HG02943 (cell line): Measurements from ENCODE around the gene FLRT1.

ENCODE experiments used
- ATAC-seq: cut with Tn5 transposase; IDR thresholded peaks from one replicate; pipeline ENCODE4 v1.9.1; 2021; ENCODE audit warnings: mild to moderate bottlenecking, low read depth, moderate library complexity; ENCODE audit not compliant: unreplicated experiment

FLRT1 gene

DNA sequence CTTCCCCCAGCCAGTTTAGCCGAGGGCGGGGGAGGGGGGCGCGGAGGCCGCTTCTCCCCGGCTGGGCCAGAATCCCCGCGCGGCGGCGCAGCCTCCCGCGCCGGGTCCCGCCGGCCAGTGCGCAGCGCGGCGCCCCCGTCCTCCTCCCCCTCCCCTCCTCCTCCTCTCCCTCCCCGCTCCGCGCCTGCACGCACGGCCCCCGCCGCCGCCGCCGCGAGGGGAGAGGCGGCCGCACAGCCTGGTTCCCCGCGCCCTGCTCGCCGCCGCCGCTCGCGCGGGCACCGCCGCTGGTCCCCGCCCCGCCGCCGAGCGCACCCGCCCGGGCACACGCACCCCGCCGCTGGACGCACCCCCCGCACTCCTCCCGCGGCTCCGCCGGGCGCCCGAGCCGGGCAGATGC is at the start of gene FLRT1:
FLRT1 (plus strand) TSS at position 356 of the 400 bp plus-strand sequence. CDS start 80,337 bp downstream, outside the sequence.
- no peak for ATAC-seq

GRCh38 chr11:63986156-63986931 is 49.4 kb upstream of the FLRT1 start, which contains the start of gene OTUB1:
Gene OTUB1, plus strand, starts transcription at chr11:63986438. Its CDS starts 19 bp downstream, at chr11:63986457.
- ATAC-seq: peak; percentile 77

GRCh38 chr11:63986932-63987513 is 48.7 kb upstream of the FLRT1 start:
- ATAC-seq: no peak

DNA sequence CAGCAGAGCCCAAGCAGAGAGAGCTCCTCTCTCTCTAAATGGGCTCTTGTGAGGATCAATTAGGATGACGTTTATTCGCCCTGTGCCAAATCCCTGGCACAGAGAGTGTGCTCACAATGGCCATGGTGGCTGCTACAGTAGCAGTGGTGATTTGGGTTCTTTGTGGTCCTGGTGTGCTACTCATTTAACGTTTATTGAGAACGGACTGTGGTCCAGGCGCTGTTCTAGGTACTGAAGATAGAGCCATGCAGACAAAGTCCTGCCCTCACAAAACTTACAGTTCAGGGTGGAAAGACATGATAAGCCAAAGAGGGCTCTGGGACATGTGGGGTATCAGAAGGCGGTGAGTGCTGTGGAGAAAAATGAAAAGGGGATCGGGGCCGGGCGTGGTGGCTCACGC is 44.2 kb upstream of the FLRT1 start:
- ATAC-seq: no peak

DNA sequence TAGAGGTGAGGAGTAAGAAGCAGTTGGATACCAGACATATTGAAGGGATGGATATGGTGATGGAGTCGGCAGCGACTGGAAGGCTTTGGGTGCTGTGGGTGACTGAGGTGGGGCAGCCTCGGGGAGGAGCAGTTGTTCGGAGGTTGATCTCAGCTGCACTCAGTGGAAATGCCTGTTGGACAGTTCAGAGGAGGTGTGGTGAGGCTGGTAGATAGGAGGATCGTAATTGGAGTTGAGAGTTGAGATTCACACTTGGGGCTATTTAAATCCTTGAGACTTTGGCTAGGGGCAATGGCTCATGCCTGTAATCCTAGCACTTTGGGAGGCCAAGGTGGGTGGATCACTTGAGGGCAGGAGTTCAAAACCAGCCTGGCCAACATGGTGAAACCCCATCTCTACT is 42.6 kb upstream of the FLRT1 start:
- no peak for ATAC-seq

GRCh38 chr11:63993993-63994392 is 41.7 kb upstream of the FLRT1 start:
- ATAC-seq: no peak

- no peak for ATAC-seq
These were observed 39.2 kb upstream of the FLRT1 start for GRCh38 chr11:63996512-63996911.

DNA sequence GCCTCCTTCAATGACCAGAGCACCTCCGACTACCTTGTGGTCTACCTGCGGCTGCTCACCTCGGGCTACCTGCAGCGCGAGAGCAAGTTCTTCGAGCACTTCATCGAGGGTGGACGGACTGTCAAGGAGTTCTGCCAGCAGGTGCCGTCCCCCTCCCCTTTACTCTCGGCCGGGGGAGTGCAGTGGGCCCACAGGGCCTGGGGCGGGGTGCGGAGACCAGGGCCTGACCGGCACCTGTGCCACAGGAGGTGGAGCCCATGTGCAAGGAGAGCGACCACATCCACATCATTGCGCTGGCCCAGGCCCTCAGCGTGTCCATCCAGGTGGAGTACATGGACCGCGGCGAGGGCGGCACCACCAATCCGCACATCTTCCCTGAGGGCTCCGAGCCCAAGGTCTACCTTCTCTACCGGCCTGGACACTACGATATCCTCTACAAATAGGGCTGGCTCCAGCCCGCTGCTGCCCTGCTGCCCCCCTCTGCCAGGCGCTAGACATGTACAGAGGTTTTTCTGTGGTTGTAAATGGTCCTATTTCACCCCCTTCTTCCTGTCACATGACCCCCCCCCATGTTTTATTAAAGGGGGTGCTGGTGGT is 38.5 kb upstream of the FLRT1 start:
- no peak for ATAC-seq

- no peak for ATAC-seq
These were observed 37.9 kb upstream of the FLRT1 start for GRCh38 chr11:63997801-63998337.

DNA sequence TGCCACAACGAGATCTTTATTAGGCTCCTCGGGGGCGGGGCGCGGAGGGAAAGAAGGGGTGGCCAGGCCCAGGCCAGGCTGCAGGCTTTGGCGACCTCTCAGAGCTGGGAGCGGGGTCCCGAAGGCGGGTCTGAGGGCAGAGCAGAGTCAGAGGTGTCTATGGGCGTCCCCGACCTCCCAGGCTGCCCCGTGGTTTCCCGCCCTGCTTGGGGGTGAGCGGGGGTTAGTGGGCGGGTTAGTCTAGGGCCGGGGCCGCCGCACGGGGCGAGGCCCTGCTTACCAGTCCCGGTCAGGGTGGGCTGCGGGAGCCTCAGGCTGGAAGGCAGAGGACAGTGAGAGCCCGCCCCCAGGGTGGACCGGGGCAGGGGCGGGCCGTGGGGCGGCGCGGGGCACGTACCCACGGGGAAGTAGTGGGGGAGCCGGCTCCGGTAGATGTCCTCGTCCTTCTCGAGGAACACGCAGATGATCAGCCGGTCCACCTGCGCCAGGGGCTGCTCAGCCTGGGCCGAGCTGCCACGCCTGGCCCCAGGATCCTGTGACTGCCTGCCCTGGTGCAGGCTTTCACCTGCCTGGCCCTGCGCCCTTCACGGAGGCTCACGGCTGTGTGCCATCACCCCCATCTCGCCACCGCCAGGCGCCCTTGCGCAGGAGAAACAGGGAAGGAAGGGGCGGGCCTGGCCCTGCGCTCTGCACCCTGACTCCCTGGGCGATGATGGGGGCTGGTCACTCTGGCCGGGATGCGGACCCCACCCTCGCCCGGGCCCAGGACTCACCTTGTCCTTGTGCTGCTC is 37.0 kb upstream of the FLRT1 start:
- ATAC-seq: no peak

- no peak for ATAC-seq
These were observed 36.2 kb upstream of the FLRT1 start for GRCh38 chr11:63999349-64000025.

GRCh38 chr11:64000026-64000739 is 35.5 kb upstream of the FLRT1 start:
- no peak for ATAC-seq

DNA sequence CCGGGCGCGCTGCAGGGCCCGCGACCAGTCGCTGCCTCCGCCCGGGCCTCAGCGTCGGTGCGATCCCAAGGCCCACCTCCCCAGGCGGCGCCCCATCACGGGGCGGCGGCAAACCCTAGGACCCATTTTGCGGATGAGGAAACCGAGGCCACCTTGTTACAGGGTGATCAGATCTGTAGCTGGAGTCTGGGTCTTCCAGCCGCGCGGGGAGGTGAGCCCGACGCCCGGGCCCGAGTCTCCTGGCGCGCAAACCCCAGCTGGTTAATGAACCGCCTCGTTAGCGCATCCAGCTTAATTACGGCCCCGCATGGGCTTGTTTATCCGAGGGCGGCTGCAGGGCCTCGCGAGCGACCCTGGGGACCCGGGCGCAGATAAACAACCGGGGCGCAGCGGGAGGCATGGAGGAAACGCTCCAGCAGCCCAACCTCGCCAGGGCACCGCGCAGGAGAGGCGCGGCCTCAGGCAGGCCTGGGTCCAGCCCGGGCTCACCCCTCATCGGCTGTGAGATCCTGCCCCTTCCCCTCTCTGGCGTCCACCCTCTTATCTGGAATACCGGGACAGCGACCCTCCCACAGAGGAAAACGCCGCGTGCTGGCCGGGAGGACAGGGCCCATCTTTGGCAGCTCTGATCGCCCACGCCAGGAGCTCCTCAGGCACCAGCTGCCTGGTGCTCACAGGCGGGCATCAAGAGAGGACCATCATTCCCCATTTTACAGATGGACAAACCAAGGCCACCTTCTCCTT is 34.8 kb upstream of the FLRT1 start:
- no peak for ATAC-seq

- ATAC-seq: no peak
These were observed 34.0 kb upstream of the FLRT1 start for GRCh38 chr11:64001484-64002420.

DNA sequence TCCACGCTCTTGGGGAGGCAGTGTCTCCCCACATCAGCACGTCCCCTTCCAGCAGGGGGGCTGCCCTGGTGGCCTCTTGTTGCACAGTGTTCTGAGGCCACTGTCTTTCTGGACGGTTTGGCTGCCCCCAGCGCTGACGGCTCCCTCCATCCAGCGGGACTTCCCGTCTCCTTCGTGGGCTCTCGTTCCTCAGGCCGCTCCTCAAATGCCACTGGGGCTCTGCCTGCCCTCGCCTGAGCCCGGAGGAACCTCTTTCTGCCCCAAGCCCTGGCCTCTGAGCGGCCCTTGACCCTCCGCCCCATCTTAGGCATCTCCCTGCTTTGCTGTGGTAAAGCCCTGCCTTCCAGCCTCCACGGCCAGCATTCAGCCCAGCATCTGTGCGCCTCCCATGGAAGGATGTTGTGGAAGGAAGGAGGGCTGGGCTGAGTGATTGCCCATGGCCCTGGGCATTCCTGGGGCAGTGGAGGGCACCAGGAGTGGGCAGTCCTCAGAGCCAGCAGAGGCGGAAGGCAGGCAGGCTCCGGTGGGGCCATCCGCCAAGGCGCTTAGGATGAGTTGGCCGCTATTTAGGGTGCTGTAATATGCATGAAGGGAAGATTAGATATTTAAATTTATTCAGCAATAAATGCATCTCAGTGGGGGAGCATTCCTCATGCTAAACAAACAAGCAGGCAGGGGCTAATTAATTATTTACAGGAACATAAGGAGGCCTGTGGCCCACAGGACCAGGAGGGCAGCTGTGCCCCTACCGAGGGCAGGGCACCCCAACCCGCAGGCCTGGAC is 31.7 kb upstream of the FLRT1 start:
- ATAC-seq: no peak

DNA sequence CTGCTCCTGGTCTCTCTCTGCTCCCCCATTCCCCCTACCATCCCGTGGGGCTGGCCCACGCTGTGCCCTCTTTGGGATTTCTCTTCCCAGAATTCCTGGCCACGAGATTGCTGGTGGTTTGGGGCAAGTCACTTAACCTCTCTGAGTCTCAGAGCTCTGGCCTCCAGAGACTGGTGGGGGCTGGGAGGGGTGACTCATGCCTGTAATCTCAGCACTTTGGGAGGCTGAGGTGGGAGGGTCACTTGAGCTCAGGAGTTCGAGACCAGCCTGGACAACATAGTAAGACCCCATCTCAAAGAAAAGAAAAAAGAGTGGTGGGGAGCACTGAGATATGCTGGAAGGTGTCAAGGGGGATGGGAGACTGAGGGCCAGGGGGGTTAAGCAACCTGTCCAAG is 31.1 kb upstream of the FLRT1 start:
- no peak for ATAC-seq

GRCh38 chr11:64005691-64006090 is 30.0 kb upstream of the FLRT1 start:
- ATAC-seq: no peak
